ENCODE measurements around the gene MAP6.

DNA sequence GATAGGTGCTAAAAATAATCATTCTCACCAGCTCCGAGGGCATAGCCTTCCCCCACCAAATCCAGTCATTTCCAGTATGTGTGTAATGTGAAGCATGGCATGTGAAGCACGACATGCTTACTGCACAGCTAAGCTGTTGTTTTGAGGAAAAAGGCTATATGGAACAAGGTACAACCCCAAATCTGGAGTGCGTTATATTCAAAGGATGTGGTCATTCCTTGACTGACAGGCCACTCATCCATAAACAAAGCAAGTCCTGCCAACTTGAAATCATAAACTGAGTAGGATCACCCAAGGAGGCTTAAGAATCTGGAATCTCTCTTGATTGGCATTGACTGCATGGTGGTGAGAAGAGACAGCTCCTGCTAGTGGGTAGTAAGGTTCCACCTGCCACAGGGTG is 3.7 kb downstream of the MAP6 start:
- TF ChIP-seq POLR2AphosphoS5 (IDR thresholded peaks at IDR 0.05; ENCODE audit: low read depth, low read length) (no peak), POLR2A (IDR thresholded peaks at IDR 0.05; ENCODE audit: low read depth, low read length) (no peak), TAF1 (IDR thresholded peaks at IDR 0.05; ENCODE audit: low read depth, low read length) (no peak), POU2F2 (IDR thresholded peaks at IDR 0.05; ENCODE audit: low read depth, low read length) (no peak)

All from GM12891 (cell line).